SHP77 treated with DMSO at 0.1 percent for 48 hours (cell line): ENCODE measurements around the gene MOCS1.

ENCODE experiments used
- DNase-seq: peaks from one replicate; lab custom pipeline; 2025; lab: John Stamatoyannopoulos, UW

MOCS1 gene

DNA sequence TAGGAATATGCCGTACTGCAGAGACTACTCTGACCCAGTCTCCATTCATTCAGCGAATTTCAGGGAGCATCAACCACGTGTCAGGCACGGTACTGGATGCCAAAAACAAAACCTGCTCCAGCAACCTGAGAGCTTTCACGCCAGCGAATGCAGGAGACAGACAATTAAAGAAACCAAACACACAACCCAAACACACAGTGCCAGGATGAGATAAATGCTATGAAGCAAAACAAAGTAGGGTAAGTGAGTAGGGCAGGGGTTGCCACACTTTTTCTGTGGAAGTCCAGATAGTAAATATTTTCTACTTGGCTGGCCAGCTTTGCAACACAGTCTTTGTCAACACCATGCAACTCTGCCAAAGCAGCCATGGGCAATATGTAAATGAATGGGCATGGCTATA is 10.0 kb downstream of the MOCS1 start:
- DNase-seq, result no peak

GRCh38 chr6:39923861-39924260 is 10.4 kb downstream of the MOCS1 start:
- no peak for DNase-seq

DNA sequence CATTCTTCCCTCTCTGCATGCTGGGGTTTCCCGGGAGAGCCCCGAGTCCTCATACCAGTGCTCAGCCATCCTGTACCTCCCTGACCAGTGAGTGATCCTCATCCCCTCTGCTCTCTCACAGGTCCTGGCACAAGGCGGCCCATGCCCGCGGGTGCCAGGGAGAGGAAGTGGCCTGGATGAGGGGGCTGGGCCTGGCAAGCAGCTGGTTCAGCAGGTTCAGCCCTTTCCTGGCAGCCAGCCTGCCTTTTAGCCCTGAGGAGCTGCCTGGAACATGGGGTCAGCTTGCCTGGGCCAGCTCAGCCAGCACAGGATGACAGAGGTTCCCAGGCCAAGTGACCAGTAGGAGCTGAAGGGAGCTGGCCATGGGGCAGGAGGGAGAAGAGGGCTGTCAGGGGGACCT is 10.9 kb downstream of the MOCS1 start:
- DNase-seq, result no peak

DNA sequence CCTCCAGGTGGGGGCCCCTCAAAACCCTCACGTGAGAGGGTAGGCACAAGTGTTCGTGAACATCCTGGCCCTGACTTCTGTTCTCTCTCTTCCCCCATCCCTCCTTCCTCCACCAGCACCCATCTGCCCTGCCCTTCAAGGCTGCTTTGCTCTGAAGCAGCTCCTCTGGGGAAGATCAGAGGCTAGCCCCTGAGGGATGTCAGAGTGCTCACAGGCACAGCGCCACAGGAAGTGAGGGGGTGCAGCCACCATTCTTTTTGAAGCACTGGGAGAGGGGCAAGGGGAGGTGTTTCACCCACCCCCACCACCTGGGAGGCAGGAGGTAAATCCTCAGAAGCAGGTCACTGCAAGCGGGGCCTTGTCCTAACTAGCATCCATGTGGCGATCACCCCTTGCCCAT is 11.4 kb downstream of the MOCS1 start:
- DNase-seq, result no peak

DNA sequence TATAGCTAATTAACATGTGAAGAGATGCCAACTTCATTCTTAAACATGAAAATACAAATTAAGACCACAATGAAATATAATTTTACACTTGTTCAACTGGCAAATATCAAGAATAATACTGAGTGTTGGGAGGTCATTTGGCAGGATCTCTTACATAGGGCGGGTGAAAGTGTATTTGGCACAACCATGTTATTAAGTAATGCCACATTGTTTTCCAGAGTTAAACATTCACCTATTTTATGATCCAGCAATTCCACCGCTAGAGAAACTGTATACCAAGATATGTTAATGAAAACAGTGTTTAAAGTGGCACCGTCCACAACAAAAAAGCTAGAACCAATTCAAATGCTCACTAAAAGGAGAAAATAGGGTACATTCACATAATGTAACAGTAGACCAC is 14.1 kb downstream of the MOCS1 start:
- DNase-seq, result no peak

DNA sequence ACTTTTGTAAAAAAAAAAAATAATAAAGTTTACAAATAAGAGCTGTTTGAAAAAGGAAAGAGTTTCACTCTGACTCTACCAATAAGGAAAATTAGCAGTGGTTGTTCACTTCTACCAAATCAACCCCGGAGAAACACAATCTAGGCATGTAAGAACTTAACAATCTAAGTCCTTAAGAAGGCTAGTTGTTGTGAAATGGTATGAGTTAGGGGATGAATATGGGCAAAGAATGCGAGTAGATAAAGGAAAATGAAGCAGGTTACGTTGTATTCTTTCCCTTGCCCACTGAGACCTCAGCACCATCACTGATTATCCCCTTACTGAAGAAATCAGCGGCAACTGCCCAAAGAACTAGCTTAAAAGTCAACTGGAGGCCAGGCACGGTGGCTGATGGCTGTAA is 15.4 kb downstream of the MOCS1 start:
- no peak for DNase-seq

- no peak for DNase-seq
Measured at GRCh38 chr6:39917981-39918380, 16.3 kb downstream of the MOCS1 start.

GRCh38 chr6:39917329-39917728 is 16.9 kb downstream of the MOCS1 start:
- DNase-seq, result no peak

DNA sequence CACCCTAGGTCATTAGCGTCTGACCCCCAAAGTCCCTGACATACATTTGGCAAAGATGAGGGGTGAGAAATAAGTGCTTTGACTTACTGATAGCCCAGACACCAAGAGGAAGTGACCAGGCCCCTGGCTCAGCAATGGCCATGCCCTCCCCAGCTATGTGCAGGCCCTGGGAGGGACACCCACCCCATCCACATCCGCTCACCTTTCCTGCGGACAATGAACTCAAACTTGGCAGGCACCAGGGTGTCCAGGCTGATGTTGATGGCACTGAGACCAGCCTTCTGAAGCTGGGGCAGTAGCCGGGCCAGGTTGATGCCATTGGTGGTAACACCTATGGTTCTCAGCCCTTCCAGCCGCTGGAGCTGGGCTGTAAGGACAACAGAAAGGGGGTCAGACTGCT is 18.4 kb downstream of the MOCS1 start:
- DNase-seq, result no peak

DNA sequence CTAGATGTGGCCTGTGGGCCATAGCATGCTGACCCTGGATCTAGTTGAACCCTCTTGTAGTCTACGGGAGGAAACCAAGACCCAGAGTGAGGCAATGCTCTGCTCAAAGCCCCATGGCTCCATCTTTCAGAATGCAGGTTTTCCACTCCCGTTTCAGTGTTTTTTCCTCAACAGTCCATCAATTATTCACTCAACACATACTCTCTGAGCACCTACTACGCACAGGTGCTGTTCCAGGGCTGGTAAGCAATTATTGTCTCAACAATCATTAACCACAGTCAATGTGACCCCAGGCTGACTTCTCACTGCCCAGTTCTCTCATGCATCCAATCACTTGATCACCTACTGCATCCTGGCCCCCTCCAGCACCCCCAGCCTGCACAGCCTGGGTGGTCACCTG is 20.0 kb downstream of the MOCS1 start:
- no peak for DNase-seq

DNA sequence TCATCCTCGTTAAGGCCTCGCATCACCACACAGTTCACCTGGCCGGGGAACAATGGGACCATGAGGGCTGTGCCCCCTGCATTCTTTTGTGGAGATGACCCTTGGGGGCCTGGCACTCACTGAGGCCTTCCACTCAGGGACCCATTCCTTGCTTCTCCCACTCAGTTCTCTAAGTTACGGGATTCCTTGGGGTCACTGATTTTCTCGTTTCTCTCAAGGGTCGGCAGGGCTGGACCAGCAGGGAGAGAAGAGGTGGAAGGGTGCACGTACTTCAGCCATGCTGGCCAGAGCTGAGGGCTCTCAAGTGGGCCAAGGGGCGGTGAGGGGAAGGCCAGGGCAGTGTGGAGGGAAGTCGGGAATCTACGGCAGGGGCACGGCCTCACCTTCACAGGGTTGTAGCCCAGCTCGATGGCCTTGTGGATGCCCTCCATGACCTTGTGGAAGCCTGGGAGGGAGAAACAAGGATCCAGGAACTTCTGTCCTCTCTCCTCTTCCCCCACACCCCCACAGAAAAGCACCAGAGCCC is 20.8 kb downstream of the MOCS1 start:
- no peak for DNase-seq

- DNase-seq, result no peak
Measured at GRCh38 chr6:39912446-39912845, 21.8 kb downstream of the MOCS1 start.

- DNase-seq, result no peak
Measured at GRCh38 chr6:39911513-39912125, 22.6 kb downstream of the MOCS1 start.

- DNase-seq, result no peak
Measured at GRCh38 chr6:39910744-39911143, 23.5 kb downstream of the MOCS1 start.

- no peak for DNase-seq
Measured at GRCh38 chr6:39910164-39910563, 24.1 kb downstream of the MOCS1 start.

GRCh38 chr6:39909701-39910100 is 24.6 kb downstream of the MOCS1 start:
- no peak for DNase-seq

DNA sequence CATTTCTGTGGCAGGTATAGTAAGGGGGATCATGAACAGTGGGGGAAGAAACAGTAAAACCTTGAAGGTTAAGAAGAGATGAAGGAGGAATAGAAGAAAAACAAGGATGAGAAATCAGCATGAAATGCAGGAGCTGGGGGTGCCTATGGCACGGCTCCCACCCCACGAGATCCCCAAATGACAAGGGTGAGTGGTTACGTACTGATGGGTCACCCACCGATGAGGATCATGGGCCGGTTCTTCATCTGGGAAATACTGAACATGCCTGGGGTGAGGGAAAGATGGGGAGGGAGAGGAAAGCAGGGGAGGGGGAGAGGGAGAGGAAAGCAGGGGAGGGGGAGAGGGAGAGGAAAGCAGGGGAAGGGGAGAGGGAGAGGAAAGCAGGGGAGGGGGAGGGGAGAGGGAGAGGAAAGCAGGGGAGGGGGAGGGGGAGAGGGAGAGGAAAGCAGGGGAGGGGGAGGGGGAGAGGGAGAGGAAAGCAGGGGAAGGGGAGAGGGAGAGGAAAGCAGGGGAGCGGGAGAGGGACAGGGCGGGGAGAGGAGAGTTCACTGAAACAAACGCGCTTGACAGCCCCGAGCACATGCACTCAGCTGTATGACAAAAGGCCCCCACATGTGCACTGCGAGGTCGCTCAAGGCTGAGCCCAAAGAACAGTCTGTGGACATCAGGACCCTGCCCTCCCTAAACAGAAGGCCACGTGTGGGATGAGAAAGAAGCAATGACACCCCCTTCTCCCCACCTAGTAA is 25.3 kb downstream of the MOCS1 start:
- DNase-seq, result no peak

GRCh38 chr6:39907871-39908575 is 26.2 kb downstream of the MOCS1 start:
- DNase-seq, result no peak

DNA sequence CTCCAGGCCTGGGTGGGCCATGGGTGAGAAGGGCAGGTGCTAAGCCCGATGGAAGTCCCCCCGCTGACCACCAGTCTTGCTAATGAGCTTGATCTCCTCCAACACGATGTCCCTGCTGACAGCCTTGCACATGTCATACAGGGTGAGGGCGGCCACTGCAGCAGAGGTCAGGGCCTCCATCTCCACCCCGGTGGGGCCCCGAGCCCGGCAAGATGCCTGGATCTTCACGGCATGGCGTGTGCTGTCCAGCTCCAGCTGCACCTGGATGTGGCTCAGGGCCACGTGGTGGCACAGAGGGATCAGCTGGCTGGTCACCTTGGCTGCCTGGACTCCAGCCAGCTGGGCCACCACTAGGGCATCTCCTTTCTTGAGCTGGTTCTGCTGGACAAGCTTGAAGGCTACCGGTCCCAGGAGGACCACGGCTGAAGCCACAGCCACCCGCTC is 27.9 kb downstream of the MOCS1 start:
- DNase-seq, result no peak

- DNase-seq, result no peak
Measured at GRCh38 chr6:39905640-39905975, 28.7 kb downstream of the MOCS1 start.

GRCh38 chr6:39904946-39905639 is 29.2 kb downstream of the MOCS1 start:
- no peak for DNase-seq

DNA sequence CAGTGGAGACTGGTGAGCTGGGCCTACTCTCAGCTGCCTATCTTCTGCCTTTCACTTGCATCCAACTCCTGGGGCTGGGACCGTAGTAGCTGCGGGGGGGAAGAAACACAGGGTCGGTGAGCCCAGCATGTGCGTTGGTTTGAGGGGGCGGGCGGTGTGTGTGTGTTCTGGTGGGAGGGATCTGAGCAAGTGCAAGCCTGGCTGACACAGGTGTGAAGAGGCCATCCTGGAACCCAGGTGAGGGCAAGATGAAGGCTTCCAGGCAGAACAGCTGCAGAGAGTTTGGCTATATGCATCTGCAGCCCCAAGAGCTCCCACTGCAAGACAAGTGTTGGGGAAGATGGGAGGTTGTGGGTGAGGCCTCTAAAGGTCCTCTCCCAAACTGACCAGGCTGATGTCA is 30.6 kb downstream of the MOCS1 start:
- no peak for DNase-seq
